GM19467 (cell line): ENCODE data around the gene AMDHD2.
A peak's percentile ranks its signal among the peaks of the same experiment; 100 is the strongest.
"Not testable (repeated sequence)": the region's sequence is repeated elsewhere in the genome, so short reads cannot be mapped to it uniquely, and the experiment has no call there.

Experiments
- ATAC-seq: cut with Tn5 transposase; IDR thresholded peaks from one replicate; pipeline ENCODE4 v1.9.1; 2021; ENCODE audit warnings: mild to moderate bottlenecking, moderate library complexity; ENCODE audit not compliant: unreplicated experiment

Gene AMDHD2

DNA sequence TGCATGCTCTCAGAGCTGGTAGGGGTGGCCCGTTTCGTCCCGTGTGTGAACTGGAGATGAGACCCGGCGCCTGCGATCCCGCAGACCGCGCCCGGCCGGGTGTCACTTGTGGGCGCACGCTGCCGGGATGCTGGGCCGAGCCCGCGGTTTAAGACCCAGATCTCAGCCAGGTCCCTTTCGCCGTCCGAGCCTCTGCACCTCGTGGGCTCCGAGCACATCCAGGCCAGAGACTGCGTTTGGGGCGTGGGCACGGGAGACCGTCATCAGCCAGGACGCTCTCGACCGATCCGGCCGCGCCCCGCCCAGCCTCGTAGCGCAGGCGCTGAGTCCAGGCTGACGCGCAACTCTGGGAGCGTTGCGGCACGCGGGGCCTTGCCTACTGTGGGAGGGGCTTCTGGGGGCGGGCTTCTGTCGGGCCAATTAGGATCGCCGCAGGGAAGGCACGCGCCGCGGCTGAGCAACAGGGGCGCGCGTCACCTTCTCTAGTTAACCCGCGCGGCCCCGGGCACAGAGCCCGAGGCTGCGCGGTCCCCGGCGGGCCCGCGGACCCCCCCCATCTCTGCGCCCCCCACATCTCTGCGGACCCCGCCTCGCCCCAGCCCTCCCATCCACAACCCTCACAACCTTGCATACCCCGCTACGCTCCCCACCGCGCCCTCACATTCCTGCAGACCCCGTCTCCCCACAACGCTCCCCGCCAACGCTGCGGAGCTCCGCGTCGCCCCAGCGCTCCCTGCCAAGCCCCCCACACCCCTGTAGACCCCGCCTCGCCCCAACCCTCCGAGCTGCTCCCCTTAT lies 11.7 kb downstream of the AMDHD2 start:
- ATAC-seq = peak; percentile 68

DNA sequence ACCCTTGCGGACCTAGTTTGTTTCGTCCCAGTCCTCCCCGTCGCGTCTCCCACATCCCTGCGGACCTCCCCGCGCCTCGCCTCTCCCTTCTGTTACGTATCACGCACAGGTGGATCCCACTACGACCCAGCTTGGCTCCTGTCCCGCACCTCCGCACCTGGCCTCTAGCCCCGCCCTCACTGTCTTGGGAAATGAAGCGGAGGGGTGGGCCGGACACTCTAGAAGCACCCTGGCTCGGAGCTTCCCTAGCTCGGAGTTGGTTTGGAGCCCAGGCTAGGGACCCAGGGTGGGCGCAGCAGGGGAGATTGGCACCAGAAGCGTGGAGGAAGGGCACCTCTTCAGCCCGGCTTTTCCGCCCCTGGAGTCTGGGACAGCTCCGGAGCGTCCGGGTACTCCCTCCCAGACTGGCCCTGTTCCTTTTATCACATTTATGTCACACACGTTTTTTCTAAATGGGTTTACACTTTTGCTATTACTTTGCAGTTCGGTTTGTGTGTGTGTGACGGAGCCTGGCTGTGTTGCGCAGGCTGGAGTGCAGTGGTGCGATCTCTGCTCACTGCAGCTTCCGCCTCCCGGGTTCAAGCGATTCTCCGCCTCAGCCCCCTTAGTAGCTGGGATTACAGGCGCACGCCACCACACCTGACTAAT lies 12.4 kb downstream of the AMDHD2 start:
- no peak for ATAC-seq

DNA sequence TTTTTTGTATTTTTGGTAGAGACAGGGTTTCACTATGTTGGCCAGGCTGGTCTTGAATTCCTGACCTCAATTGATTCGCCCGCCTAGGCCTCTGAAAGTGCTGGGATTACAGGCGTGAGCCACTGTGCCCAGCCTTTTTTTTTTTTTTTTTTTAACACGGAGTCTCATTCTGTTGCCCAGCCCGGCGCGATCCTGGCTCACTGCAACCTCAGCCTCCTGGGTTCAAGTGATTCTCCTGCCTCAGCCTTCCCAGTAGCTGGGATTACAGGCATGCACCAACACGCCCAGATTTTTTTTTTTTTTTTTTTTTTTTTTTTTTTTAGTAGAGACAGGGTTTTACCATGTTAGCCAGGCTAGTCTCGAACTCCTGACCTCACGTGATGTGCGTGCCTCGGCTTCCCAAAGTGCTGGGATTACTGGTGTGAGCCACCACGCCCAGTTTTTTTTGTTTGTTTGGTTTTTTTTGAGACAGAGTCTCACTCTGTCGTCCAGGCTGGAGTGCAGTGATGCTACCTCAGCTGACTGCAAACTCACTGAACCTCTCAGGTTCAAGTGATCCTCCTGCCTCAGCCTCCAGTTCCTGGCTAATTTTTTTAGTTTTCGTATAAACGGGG lies 13.1 kb downstream of the AMDHD2 start:
- not testable (repeated sequence) for ATAC-seq

DNA sequence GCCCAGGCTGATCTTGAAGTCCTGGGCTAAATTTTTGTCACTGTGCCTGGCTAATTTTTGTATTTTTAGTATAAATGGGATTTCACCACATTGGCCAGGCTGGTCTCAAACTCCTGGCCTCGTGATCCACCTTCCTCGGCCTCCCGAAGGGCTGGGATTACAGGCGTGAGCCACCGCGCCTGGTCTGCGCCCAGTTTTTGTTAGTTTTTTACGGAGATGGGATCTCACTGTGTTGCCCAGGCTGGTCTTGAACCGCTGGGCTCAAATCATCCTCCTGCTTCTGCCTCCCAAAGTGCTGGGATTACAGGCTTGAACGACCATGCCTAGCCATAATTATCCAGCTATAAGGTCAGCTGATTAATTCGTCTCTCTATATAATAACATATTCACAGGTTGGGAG lies 13.7 kb downstream of the AMDHD2 start:
- ATAC-seq = no peak

DNA sequence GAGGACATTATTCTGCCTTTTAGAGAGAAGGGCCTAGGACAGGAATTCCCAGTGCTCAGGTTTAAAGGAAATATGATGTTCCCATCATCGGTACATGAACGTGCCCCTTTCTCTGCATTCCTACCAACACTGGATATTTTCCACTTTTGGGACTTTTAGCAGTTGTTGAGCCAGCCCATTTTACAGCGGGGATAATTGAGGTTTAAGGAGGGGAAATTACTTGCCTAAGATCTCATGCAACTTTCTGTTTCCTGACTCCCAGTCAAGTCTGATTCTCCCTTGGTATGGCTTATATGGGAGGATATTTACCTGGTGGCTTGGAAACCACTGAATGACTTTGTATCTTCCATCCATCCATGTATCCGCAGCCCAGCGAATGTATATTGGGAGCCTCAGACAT lies 14.2 kb downstream of the AMDHD2 start:
- ATAC-seq = not testable (repeated sequence)

DNA sequence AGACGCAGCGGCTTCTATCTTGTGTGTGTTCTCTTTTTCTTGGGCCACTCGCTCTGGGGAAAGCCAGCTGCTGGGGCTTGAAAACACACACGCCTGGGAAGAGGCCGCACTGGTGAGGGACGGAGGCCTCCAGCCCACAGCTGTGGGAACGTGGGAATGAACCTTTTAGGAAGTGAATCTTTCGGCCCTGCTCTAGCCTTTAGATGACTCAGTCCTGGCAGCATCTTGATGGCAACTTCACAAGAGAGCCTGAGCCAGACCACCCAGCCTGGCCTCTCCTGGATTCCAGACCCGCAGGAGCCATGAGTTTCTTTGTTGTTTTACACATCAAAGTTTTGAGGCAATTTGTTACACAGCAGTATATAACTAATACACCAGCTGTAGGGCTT lies 15.4 kb downstream of the AMDHD2 start:
- no peak for ATAC-seq

DNA sequence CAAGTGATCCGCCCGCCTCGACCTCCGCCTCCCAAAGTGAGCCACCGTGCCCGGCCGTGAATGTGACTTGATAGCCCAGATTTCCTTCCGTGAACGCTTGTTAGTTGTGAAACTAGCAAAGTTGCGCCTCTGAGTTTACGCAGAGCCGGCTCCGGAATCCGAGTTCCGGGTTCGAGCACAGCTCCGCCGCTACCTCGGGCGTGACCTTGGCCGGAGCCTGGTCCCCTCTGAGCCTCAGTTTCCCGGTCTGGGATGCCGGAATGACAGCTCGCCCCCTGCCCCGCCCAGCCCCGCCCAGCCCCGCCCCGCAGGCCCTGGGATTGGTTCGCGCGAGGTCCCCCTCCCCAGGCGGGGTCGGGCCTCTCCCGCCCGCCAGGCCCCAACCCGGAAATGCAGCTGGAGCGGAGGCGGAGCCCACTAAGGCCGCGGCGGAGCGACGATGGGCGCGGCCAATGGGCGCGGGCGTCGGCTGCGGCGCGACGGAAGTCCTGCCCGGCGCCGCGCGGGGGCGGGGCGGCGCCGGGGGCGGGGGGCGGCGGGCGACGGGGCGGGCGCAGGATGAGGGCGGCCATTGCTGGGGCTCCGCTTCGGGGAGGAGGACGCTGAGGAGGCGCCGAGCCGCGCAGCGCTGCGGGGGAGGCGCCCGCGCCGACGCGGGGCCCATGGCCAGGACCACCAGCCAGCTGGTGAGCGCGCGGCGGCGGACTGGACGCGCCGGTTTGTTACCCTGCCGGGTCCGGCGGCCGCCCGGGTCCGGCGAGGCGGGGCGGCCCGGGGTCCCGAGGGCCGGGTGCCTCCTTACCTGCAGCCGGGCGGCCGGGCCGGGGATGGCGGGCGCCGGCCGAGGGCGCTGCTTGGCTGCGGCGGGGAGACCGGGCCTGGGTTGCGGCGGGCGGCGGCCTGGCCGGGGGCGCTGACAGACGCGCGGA lies 17.5 kb downstream of the AMDHD2 start, which contains the start of gene PDPK1:
Gene PDPK1 (plus strand): TSS at position 571 of the 929 bp plus-strand sequence. CDS start 92 bp downstream, at position 663.
- ATAC-seq = peak; percentile 73

DNA sequence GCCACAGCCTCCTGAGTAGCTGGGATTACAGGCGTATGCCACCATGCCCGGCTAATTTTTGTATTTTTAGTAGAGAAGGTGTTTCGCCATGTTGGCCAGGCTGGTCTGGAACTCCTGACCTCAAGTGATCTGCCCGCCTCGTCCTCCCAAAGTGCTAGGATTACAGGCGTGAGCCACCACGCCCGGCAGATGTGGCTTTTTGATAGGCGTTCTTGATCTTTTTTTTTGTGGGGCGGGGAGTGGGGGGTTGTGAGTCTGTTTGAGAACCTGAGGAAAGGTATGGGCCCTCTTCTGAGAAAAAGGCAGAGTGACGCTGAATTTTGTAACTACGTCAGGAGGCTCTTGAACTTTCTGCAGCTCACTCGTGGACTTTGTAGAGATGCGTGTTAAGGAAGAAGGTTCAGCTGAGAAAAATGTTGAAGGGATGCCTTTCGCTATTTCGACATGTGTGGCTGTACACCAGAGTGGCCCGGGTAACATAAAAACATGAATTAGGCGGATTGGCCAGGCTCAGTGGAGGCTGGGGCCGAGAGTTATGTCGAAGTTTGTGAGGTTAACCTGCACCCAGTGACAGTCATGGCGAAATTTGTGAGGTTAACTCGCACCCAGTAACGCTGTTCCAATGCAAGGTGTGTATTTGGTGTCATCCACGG lies 19.1 kb downstream of the AMDHD2 start:
- not testable (repeated sequence) for ATAC-seq

DNA sequence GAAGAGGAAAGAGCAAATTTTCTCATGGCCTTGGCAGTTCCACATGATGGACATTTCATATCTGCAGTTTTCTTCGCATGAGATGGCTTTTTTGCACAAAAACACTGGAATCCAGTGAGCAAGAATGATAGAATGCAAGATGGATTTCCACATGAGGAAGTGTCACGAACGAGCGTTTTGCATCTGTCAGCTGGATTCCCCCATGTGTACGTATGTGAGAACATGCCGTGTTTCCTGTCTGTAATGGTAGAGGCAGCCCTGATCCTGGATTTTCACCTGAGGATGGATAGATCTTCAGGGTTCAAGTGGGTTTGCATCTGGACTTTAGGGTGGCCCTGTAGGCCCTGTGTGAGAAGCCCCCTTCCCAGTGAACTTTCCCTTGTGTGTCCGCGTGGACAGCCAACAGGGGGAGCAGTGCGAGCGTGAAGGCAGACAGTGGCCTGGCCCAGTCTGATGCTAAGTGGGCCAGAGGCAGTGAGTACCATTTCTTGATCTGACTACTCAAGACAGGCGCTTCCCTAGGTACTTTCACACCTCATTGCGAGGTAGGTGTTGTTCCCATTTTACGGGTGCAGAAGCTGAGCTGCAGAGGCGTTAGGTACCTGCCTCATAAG lies 19.8 kb downstream of the AMDHD2 start:
- ATAC-seq = not testable (repeated sequence)

DNA sequence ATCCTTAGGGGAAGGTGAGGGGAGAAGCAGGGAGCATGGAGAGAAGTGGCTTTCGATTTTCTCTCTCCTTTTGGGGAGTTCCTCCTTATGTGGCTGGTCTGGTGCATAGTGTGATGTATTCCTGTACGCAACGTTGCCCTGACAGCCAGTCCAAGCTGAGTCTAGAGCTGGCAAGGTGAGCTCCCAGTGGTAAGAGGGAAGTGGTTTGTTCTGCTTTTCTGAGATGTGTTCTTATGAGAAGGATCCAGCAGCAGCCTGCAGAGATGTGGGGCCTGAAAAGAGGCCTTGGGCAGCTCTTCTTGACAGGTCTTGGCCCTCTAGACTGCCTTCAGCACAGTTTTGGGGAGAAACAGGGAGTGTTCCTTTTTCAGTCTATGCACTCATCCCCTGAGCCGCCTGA lies 20.7 kb downstream of the AMDHD2 start:
- ATAC-seq = not testable (repeated sequence)

DNA sequence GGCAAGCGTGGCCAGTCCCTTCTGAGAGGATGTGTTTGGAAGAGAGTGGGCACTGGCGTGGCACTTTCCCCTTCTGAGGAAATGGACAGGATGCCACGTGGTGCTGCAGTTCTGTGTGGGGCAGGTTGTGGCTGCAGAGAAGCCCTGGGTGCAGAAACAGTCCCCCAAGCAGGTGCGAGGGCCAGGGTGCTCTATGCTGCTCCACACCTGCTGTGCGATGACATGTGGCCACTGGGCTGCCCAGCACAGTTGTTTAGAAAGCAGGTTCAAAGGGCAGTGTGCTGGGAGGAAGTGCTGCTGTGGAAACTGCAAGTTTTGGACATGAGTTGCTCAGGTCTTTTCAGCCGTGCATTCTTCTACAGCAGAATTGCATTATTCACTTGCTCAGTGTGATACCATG lies 21.2 kb downstream of the AMDHD2 start:
- not testable (repeated sequence) for ATAC-seq

DNA sequence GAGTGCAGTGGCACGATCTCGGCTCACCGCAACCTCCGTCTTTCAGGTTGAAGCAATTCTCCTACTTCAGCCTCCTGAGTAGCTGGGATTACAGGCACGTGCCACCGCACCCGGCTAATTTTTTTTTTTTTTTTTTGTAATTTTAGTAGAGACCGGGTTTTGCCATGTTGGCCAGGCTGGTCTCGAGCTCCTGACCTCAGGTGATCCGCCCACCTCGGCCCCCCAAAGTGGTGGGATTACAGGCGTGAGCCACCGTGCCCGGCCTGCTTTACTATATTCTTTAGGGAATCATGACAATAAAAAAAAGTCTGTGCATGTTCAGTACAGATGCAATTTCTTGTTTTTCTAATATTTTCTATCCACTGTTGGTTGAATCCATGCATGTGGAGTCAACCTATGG lies 23.6 kb downstream of the AMDHD2 start:
- not testable (repeated sequence) for ATAC-seq

DNA sequence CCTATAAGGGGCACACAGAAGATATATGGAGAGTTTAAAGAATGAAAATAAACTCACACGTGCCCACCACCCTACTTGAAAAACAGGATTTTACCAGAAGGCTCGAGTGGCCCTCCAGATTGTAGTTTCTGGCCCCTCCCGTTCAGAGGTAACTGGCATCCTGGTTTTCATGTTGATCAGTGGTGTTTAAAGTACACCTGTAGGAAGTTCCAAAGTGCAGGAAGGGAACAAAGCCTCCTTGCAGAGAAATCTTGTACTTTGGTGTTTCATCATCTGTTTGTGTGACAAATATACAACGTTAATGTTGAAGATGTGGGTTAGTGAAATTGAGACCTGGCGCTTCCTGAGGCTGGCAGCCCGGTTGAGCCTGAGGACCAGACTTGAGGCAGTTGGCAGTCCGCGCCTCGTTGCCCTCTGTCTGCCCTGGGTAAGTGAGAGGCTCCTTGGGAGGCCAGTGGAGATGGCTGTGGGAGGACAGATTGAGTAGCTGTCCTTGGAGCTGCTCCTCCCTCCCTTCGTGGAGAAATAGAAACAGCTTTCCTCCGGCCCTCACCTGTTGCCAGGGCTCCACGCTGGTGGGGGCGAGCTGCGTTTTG lies 30.2 kb downstream of the AMDHD2 start:
- ATAC-seq = not testable (repeated sequence)

DNA sequence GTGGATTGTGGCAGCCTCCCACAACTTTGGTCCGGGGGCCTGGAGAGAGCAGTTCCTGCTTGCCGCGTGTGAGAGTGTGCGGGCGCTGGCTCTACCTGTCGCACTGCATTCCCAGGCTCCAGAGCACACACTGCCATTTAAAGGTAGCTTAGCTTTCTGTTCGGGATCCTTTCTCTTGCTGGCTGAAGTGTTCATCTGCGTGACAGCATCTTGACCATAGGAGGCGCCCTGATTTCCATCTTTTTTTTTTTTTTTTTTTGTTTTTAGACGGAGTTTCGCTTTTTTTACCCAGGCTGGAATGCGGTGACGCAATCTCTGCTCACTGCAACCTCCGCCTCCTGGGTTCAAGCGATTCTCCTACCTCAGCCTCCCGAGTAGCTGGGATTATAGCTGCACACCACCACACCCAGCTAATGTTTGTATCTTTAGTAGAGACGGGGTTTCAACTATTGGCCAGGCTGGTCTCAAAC lies 31.3 kb downstream of the AMDHD2 start:
- ATAC-seq = not testable (repeated sequence)

DNA sequence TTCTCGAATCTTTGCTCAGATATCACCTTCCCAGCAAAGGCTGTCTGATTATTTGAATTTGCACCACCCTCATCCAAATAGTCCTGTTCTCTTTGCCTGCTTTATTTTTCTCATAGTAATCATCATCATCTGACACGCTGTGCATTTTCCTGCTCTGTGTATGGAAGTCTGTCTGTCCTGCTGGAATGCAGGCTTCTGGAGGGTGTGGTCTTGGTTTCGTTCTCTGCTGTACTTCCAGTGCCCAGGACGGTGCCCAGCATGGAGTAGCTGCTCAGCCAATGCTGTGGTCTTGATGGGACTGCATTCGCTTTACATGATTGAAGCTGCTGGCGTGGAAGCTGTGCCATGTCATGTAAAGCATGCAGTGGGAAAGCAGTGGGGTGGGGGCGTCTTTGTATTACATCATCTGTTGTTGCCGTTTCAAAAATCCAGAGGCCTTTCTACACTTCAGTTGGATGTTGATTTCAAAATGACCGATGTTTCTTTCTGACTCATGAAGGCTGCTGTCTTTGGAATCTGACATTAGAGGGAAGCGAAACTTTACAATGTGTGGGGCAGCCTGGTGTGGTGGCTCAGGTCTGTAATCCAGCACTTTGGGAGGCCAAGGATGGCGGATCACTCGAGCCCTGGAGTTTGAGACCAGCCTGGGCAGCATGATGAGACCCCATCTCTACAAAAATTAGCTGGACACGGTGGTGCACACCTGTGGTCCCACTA lies 34.7 kb downstream of the AMDHD2 start:
- ATAC-seq = not testable (repeated sequence)

DNA sequence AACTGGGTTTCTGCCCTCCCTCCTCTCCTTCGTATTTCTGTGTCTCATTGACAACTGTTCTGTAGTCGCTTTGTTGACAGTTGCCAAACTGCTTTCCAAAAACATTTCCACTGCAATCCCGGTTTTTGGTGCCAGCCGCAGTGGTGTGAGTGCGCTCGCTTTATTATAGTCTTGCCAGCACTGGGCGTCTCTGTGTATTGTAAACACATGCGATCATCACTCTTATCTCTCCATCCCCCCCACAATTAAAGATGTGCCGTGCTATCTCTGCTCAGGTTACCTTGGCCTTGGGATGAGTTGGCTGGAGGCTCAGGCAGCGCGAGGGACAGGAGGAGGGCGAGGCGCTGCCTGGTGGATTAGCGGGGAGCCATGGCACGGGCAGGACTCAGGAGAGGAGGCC lies 37.0 kb downstream of the AMDHD2 start:
- not testable (repeated sequence) for ATAC-seq

DNA sequence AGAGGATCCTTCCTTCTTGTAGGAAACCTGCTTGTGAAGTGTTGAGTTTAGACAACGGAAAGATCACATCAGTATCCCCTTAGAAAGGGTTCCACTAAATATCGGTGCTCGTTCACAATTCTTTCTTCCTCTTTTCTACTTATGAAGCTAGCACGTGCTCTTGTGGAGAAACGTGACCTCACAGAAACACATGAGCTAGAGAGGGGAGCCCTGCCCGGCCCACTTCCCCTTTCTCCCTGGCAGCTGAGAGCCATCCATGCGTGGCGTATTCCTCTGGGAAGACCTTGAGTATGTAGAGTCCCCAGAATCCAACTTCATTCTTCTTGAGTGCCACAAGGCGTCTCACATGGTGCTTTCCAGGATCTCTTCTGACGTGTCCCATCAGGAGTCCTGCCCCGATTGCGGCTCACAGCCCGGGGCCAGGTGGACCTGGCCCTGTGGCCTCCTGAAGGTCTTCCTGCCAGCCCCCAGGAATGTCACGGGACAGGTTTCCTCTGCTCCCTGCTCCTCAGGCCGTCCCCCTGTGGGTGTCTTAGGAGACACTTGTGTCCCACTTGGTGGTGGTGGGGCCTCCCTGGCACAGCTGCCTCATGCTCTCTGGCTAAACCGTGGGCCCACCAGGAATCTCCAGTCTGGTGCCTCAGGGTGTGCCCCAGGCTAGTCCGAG lies 40.1 kb downstream of the AMDHD2 start:
- peak; percentile 38 for ATAC-seq

DNA sequence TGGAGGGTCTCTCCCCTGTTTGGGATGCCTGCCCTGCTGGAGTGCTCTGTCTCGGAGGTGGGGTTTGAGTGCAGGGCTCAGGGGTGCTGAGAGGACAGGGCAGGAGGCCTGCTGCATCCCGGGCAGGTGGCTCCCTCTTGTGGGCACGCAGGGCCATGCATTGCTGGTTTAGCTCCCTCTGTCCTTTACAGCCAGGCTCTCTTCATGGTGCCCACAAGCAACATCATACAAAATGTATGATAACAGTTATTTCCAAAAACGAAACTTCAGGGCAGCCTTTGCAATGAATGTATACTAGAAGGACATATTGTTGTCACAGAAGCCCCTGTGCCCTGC lies 40.6 kb downstream of the AMDHD2 start:
- ATAC-seq = peak; percentile 63
